Measurements from ENCODE around the gene PAK6. TPM values are rescaled to one million over a fixed set of nuclear protein-coding genes. Genes with fewer than 3 reads are reported as not detected.

Gene PAK6
- total RNA-seq, 1 donor from 2014 or later, result 5.7 TPM

- H3K36me3 ChIP-seq, result no peaks in the 10 kb centered on the region
- H3K27ac ChIP-seq, result no peak overlapping the region
- H3K27me3 ChIP-seq, result no peaks in the 10 kb centered on the region
- TF ChIP-seq, protein P1, sequence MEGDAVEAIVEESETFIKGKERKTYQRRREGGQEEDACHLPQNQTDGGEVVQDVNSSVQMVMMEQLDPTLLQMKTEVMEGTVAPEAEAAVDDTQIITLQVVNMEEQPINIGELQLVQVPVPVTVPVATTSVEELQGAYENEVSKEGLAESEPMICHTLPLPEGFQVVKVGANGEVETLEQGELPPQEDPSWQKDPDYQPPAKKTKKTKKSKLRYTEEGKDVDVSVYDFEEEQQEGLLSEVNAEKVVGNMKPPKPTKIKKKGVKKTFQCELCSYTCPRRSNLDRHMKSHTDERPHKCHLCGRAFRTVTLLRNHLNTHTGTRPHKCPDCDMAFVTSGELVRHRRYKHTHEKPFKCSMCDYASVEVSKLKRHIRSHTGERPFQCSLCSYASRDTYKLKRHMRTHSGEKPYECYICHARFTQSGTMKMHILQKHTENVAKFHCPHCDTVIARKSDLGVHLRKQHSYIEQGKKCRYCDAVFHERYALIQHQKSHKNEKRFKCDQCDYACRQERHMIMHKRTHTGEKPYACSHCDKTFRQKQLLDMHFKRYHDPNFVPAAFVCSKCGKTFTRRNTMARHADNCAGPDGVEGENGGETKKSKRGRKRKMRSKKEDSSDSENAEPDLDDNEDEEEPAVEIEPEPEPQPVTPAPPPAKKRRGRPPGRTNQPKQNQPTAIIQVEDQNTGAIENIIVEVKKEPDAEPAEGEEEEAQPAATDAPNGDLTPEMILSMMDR (IDR thresholded peaks at IDR 0.05), result no peak
- no peak overlapping the region for H3K4me3 ChIP-seq
- DNase-seq (peak; percentile 82), ATAC-seq (peak; percentile 82)
- no peaks in the 10 kb centered on the region for H3K4me1 ChIP-seq
- H3K9me3 ChIP-seq, result no peaks in the 10 kb centered on the region
- intact Hi-C loops (cut with DNase I), result no loop called here
These were observed 28.0 kb downstream of the PAK6 start for GRCh38 chr15:40266828-40267304.

DNA sequence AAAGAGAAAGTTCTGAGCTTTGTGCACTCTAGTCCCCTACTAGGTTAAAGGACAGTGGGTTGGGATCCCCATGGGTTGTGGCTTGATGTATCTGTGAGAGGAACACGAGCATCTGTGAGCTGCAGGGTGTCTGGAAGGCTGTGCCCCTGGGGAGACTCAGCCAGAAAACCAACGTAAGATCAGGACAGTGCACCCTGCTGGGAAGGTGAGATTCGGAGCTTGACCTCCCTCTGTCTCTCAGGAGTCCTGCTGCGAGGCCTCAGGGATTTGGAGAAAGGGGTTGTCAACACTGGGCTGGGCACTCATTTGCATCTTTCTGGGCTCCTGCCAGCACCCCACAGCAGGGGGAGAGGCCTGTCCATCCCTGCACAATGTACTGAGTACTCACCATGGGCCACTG lies 28.8 kb downstream of the PAK6 start:
- Histone ChIP-seq H3K27ac (no peak overlapping the region), H3K9me3 (no peaks in the 10 kb centered on the region), H3K4me1 (no peaks in the 10 kb centered on the region), H3K27me3 (no peaks in the 10 kb centered on the region), H3K4me3 (no peak overlapping the region), H3K36me3 (no peaks in the 10 kb centered on the region)
- intact Hi-C loops (cut with DNase I), result no loop called here
- DNase-seq (no peak), ATAC-seq (no peak)
- TF ChIP-seq, protein P1 (IDR thresholded peaks at IDR 0.05), result no peak

- Histone ChIP-seq H3K27ac (no peak overlapping the region), H3K4me1 (no peaks in the 10 kb centered on the region), H3K9me3 (no peaks in the 10 kb centered on the region), H3K36me3 (no peaks in the 10 kb centered on the region), H3K27me3 (no peaks in the 10 kb centered on the region), H3K4me3 (no peak overlapping the region)
- TF ChIP-seq, protein P1 (IDR thresholded peaks at IDR 0.05), result no peak
- intact Hi-C loops (cut with DNase I), result loop anchor here (5.0 kb wide), 2 partner anchors 52 to 222 kb away; no protein-coding TSS in a partner anchor
- ATAC-seq (no peak), DNase-seq (no peak)
These were observed 30.7 kb downstream of the PAK6 start for GRCh38 chr15:40269604-40270003.

GRCh38 chr15:40270246-40270995 lies 31.6 kb downstream of the PAK6 start:
- H3K4me1 ChIP-seq, result no peaks in the 10 kb centered on the region
- TF ChIP-seq, protein P1 (IDR thresholded peaks at IDR 0.05), result no peak
- intact Hi-C loops (cut with DNase I), result loop anchor here (5.0 kb wide), 2 partner anchors 53 to 223 kb away; no protein-coding TSS in a partner anchor

DNA sequence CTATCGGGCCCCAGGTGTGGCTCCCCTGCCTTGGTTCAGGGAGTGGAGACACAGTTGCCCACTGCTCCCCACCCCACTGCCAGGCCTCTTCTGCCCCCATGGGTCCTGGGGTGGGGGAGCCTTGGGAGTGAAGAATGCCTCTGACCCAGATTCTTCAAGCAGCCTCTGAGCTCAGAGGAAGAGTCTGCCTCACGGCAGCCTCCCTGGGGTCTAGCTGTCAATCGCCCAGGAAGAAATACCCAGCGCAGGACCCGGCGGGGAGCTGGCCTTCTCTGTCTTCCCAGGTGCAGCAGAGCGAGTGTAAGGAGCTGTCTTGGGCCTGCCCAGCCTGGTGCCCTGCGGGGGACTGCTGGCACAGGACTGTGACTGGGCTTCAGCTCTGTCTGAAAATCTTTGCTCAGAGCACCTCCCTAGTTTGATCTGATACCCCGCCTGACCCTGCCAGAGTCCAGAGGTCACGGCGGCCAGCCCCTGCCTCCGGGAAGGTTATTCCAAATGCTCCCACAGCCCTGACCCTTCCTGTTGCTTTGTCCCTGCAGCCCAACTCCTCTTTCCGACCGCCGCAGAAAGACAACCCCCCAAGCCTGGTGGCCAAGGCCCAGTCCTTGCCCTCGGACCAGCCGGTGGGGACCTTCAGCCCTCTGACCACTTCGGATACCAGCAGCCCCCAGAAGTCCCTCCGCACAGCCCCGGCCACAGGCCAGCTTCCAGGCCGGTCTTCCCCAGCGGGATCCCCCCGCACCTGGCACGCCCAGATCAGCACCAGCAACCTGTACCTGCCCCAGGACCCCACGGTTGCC lies 33.0 kb downstream of the PAK6 start:
- H3K4me1 ChIP-seq, result no peaks in the 10 kb centered on the region
- DNase-seq (no peak), ATAC-seq (no peak)
- TF ChIP-seq, protein P1 (IDR thresholded peaks at IDR 0.05), result no peak
- H3K27ac ChIP-seq, result no peak overlapping the region
- H3K4me3 ChIP-seq, result no peak overlapping the region
- intact Hi-C loops (cut with DNase I), result loop anchor here (5.0 kb wide), 2 partner anchors 55 to 225 kb away; no protein-coding TSS in a partner anchor
- no peaks in the 10 kb centered on the region for H3K9me3 ChIP-seq
- no peaks in the 10 kb centered on the region for H3K36me3 ChIP-seq
- no peaks in the 10 kb centered on the region for H3K27me3 ChIP-seq

More at GRCh38 chr15:40270246-40270995, 31.6 kb downstream of the PAK6 start:
- DNase-seq (no peak), ATAC-seq (no peak)
- Histone ChIP-seq H3K36me3 (no peaks in the 10 kb centered on the region), H3K4me3 (no peak overlapping the region), H3K27ac (no peak overlapping the region), H3K27me3 (no peaks in the 10 kb centered on the region), H3K9me3 (no peaks in the 10 kb centered on the region)
